GM12892 (cell line): Measurements from ENCODE around the gene CEP350.

Experiments used
- POLR2A ChIP-seq: IDR thresholded peaks from 2 replicates; pipeline ENCODE4 v1.6.1; 2011; ENCODE audit warnings: low read depth, low read length, control low read depth
- POLR2AphosphoS5 ChIP-seq: IDR thresholded peaks from 2 replicates; pipeline ENCODE4 v1.6.1; 2011; ENCODE audit warnings: low read depth, low read length, control low read depth
- TAF1 ChIP-seq: IDR thresholded peaks from 2 replicates; pipeline ENCODE4 v1.6.1; 2011; ENCODE audit warnings: low read depth, mild to moderate bottlenecking, control low read depth, low read length, borderline replicate concordance

DNA sequence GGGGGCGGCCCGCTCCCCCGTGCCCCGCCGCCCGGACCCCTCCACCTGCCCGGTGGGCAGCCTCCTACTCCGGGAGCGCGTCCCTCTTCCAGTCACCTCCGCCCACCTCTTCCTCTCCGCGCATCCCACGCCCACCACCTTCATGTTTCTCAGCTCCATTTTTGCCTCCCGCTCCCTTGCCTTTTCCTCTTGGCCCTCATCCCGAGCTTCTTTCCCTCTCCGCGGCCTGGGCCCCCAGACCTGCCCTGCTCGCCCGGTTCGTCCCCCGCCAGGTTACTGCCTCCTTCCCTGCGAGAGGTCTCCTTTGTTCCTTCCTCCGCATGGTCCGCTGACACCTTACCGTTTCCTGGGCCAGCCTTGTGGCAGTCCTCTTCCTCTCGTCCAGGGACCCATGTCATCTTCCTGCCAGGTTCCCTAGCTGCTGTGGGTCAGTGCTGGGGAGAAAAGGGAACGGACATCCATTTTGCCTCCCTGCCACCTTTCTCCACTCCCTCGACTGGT is 200.6 kb downstream of the CEP350 start:
- TF ChIP-seq POLR2A (no peak), POLR2AphosphoS5 (no peak), TAF1 (no peak)
